GM19025 (cell line): Measurements from ENCODE around the gene MSRB3.
"Not testable (repeated sequence)": the region's sequence is repeated elsewhere in the genome, so short reads cannot be mapped to it uniquely, and the experiment has no call there.

Experiments
- ATAC-seq: cut with Tn5 transposase; IDR thresholded peaks from one replicate; pipeline ENCODE4 v1.9.1; 2021; ENCODE audit warnings: mild to moderate bottlenecking, low read depth, moderate library complexity; ENCODE audit not compliant: unreplicated experiment

MSRB3 gene

GRCh38 chr12:65285532-65285931 lies 7.0 kb downstream of the MSRB3 start:
- ATAC-seq, result not testable (repeated sequence)

GRCh38 chr12:65287426-65287825 lies 8.9 kb downstream of the MSRB3 start:
- ATAC-seq, result no peak

GRCh38 chr12:65292241-65292640 lies 13.8 kb downstream of the MSRB3 start:
- ATAC-seq, result no peak

- ATAC-seq, result no peak
These were observed 15.3 kb downstream of the MSRB3 start for GRCh38 chr12:65293735-65294134.

GRCh38 chr12:65294641-65295262 lies 16.3 kb downstream of the MSRB3 start:
- ATAC-seq, result no peak

- ATAC-seq, result no peak
These were observed 18.2 kb downstream of the MSRB3 start for GRCh38 chr12:65296508-65297265.

- ATAC-seq, result no peak
These were observed 21.6 kb downstream of the MSRB3 start for GRCh38 chr12:65300097-65300496.

GRCh38 chr12:65300679-65301349 lies 22.3 kb downstream of the MSRB3 start:
- no peak for ATAC-seq

GRCh38 chr12:65302891-65303290 lies 24.4 kb downstream of the MSRB3 start:
- no peak for ATAC-seq

GRCh38 chr12:65305346-65305950 lies 27.0 kb downstream of the MSRB3 start:
- no peak for ATAC-seq

- no peak for ATAC-seq
These were observed 28.1 kb downstream of the MSRB3 start for GRCh38 chr12:65306366-65307168.

- no peak for ATAC-seq
These were observed 28.7 kb downstream of the MSRB3 start for GRCh38 chr12:65307169-65307501.

- ATAC-seq, result no peak
These were observed 29.5 kb downstream of the MSRB3 start for GRCh38 chr12:65308006-65308405.

GRCh38 chr12:65308601-65309071 lies 30.2 kb downstream of the MSRB3 start:
- no peak for ATAC-seq

- no peak for ATAC-seq
These were observed 32.8 kb downstream of the MSRB3 start for GRCh38 chr12:65311260-65311659.

- no peak for ATAC-seq
These were observed 35.3 kb downstream of the MSRB3 start for GRCh38 chr12:65313719-65314317.

GRCh38 chr12:65315238-65315637 lies 36.8 kb downstream of the MSRB3 start:
- not testable (repeated sequence) for ATAC-seq

GRCh38 chr12:65318186-65318685 lies 39.8 kb downstream of the MSRB3 start:
- ATAC-seq, result no peak

GRCh38 chr12:65319688-65320200 lies 41.3 kb downstream of the MSRB3 start:
- no peak for ATAC-seq

GRCh38 chr12:65323070-65323469 lies 44.6 kb downstream of the MSRB3 start:
- ATAC-seq, result no peak
